NCI-H1930 (cell line): ENCODE data around the gene TPI1.
A peak's percentile ranks its signal among the peaks of the same experiment; 100 is the strongest.
"Not testable (repeated sequence)": the region's sequence is repeated elsewhere in the genome, so short reads cannot be mapped to it uniquely, and the experiment has no call there.

Source experiments
- DNase-seq, 2 experiments: peaks; one replicate each; lab custom pipeline; 2025; lab: John Stamatoyannopoulos, UW

TPI1 gene

DNA sequence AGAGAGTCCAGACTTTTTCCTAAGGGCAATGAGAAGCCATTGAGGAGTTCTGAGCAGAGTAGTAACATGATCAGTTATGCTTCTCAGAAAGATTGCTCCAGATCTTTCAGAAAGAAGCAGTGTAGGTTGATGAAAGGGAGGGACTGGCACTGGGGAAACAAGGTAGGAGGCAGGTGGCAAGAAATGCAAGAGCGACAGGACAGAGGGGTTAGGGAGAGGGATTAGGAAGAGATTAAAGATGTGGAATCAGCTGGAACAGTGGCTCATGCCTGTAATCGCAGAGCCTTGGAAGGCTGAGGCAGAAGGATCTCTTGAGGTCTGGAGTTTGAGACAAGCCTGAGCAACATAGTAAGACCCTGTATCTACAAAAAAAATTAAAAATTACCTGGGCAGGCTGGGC lies 19.7 kb upstream of the TPI1 start:
- DNase-seq: no peak

DNA sequence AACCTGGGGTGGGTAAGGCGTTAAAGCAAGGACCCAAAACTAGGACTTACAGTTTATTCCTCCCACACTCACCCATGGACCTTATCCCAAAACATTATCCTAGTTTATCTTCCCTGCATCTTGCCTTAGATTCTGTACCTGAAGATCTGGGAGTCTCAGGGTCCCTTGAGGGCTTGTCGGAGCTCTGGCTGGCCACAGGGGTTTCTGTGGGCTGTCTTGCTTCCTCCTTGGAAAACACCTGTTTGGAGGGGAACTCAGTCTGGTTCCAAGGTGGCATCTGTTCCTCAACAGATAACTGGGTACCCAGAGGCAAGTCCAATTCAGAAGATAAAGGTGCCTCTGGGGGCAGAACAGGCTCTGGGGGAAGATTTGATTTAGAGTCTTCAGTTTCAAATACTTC lies 17.9 kb upstream of the TPI1 start:
- DNase-seq: no peak

DNA sequence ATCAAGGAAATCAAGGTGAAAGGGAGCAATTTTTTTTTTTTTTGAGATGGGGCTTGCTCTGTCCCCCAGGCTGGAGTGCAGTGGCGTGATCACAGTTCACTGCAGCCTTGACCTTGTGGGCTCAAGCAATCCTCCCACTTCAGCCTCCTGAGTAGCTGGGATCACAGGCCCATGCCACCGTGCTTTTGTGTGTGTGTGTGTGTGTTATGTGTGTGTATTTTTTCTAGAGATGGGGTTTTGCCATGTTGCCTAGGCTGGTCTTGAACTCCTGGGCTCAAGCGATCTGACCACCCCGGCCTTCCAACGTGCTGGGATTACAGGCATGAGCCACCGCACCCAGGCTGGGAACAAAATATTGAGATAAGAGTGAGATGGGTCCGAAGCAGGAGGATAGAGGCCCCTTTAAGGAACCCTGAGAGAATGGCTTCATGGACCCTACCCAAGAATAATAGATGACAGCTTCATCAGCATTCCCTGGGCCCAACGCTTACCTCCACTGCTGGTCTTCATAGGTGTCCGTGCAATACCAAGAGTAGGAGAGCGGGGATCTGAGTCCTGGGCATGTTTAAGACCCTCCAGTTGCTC lies 17.3 kb upstream of the TPI1 start:
- no peak for DNase-seq

DNA sequence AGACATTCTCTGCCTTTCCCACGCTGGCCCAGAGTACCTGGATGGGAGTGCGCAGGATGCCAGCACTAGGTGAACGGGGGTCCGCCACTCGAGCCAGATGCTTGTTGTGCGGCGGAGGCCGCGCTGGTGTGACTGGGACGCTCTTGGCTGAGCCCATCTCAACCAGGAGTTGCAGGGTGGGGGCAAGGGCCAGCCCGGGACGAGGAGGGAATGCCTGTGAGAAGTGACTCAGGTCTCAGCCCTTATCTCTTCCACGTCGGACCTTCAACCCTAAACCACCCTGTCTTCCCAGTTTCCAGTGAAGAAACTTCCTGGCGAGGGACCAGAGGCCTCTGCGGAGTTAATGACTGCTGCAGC lies 16.6 kb upstream of the TPI1 start:
- DNase-seq: no peak

DNA sequence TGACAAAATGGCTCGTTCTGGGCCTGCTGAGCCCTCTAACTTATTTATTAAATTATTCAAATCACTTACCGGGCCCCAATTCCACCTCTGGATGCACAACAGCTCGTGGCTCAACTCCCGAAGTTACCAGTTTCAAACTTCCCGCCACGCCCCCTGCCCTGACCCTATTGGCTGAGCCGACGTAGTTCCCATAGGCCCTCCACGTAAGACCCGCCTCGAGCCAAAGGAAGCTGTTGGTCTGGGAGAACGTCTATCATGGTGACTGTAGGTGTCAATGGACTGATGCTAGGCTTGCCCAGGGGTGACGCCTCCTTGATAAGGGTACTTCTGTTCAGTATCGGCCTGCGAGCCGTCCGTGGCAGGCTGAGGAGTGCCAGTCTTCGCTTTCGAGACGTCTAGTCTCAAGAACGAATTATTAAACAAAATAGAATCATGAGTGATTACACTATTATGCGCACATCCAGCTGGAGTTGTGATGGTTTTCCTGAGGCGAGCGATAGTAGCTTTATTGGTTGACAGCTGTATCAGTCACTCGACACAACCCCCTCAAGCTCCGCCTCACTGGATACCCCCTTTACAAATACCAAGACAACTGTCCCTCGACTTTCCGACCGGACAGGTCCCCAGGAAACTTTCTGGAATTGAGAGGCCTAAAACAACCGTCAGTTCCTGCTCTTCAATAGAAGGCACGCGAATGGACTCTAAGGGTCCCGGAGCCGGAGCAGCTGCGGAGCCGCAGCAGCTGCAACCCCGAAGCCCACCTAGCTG lies 16.0 kb upstream of the TPI1 start, which contains the start of gene CDCA3:
TSS of gene CDCA3 (minus strand) at position 134 of the 768 bp plus-strand sequence. CDS start 334 bp downstream, outside the sequence.
- peak; percentile 97 to 98 for DNase-seq

DNA sequence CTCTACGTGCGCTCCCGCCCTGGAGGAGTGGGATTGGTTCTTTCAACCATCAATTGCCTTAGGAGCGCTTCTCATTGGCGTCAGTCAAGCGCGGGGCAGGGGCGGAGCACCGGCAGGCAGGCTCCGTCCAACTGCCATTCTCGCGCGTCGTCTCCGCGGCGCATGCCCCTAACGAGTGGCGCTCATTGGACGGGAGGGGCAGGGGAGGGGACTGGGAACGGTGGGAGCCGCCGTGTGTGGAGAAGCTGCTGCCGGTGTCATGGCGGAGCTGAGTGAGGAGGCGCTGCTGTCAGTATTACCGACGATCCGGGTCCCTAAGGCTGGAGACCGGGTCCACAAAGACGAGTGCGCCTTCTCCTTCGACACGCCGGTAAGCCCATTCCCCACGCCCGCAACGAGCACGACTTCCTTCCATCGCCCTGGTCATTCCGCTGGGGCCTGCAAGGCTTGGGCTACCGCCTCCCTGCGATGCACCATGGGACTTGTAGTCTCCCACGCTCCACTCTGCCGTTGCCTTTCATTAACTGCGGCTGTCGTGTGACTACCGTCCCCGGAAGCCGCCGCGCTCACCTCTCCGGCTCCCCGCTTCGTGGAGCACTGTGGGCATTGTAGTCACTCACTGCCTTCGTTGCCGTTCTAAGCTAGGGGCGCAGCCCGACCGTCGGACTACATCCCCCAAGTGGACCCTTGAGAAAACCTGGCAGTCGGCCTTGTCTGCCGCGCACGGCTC lies 15.2 kb upstream of the TPI1 start, which contains the start of gene USP5:
TSS of gene USP5 (plus strand) at position 230 of the 730 bp plus-strand sequence. CDS start at position 260, 30 bp downstream.
- DNase-seq: peak; percentile 100

DNA sequence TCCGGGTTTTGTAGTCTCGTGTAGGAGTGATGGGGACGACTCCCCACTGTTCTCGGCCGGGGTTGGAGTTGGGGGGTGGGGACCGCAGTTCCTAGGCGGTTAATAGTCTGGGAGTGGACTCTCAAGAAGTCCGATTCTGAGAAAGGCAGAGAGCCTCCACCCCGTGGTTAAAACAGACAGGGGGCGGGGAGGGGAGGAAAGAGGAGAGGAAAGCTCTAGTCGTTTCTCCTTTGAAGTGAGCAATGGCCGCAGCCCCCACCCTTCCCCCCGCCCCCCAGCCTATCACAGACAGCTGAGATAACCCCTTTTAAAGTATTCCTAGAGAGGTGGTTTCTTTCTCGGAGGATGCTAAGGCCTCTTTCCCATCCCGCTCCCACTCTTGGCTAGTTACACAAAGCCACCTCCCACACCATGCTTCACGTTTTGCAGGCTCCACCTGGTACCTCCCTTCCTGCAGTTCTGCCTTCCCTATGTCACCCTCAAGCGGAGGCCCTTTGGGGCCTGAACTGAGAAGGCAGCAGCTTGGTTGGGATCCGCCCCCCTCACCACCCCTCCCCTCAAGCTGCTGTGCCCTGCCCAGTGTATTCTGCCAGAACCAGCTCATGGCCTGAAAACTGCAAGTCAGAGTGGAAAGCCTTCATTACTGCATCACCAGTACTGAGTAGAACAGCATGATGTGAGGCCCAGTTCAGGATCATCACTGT lies 14.5 kb upstream of the TPI1 start:
- DNase-seq: no peak

DNA sequence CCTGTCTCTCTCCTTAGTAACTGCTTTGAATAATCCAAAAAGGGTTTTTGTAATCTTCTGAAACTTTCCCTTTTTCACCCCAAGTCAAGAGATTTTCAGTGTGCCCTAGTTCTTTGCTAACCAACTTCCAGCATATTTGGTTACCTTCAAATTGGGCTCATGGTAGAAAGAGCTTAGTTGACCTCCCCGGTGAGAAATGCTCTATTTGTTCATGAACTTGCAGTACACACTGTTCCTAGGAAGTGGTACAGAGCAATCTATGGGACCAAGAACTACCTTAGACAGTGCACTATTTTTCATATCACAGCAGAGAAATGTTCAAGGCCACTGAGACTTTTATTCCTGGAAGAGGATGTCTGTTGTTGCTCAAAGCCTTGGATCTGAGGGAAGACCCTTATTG lies 13.7 kb upstream of the TPI1 start:
- DNase-seq: no peak

DNA sequence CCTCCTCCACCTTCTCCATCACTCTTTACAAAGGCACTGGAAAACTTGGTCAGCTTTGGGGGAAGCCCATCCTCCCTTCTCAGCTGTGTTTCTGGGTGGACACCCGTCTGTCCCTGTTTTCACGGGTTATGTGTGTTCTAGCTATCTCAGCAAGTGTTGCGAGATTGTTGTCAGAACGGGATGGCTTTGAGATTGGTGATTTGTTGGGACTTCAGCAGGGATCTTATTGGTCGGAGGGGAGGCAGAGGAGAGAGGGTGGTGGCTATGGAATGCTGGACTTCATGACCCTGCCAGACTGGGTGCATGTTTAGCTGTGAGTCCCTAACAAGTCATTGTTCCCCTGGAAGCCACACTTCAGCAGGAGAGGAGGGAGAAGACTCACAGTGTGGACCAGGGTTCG lies 13.3 kb upstream of the TPI1 start:
- no peak for DNase-seq

DNA sequence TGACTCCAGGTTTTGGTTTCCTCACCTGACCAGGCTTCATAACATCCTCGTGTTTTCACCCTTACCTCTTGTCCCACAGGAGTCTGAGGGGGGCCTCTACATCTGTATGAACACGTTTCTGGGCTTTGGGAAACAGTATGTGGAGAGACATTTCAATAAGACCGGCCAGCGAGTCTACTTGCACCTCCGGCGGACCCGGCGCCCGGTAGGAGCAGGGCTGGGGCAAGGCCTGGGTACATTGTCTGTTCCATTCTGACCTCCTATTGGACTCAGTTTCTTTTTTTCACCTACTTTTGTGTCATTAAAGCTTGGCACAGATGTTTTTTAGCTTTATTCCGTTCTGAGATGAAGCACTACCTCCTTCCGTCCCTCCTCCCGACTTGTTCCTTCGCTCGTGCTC lies 12.0 kb upstream of the TPI1 start:
- DNase-seq: no peak

DNA sequence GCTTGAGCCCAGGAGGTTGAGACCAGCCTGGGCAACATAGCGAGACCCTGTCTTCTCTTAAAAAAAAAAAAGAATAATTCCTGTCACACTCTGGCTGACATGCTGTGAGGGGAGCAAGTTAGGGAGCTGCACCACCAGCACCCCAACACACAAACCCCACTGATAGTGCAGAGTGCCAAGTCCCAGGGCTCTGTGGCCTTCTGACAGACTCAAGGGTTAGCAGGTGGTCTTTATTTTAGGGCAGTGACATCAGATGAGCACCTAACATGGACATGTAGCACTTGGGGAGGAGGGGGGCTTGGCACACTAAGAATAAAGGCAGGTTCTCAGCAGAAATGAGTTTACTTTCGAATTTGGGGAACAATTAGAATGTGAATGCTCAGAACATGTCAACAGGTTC lies 8.5 kb upstream of the TPI1 start:
- DNase-seq: no peak

DNA sequence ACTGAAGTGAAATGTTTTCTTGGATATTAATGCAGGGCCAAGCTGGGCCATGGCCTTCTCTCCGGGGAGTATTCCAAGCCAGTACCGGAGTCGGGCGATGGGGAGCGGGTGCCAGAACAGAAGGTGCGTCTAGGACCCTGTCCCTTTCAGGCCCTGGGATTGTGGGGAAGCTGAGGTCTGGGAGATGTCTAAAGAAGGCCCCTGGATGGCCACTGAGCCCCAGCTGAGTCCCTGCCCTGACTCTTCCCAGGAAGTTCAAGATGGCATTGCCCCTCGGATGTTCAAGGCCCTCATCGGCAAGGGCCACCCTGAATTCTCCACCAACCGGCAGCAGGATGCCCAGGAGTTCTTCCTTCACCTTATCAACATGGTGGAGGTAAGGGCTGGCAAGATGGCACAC lies 7.2 kb upstream of the TPI1 start:
- no peak for DNase-seq

DNA sequence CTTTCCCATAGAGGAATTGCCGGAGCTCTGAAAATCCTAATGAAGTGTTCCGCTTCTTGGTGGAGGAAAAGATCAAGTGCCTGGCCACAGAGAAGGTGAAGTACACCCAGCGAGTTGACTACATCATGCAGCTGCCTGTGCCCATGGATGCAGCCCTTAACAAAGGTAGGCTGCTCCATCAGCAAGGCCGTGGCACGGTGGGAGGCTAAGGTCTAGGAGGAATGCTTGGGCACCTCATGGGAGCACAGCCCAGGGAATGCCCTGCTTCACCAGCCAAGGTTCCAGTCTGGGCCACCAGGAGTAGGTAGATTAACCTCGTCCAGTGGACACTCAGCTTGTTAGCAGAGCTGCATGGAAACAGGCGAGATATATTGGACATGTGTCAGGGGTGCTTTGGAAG lies 6.4 kb upstream of the TPI1 start:
- no peak for DNase-seq

DNA sequence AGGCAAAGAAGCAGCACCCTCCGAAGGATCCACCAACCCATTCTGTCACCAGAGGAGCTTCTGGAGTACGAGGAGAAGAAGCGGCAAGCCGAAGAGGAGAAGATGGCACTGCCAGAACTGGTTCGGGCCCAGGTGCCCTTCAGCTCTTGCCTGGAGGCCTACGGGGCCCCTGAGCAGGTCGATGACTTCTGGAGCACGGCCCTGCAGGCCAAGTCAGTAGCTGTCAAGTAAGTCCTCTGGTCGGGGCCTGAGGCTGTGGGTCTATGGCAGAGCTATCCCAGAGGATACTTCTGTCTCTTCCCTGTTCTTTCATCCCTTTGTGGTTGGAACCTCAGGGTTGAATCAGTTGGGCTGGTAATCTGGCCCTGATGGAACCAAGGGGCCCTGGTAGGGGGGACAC lies 5.9 kb upstream of the TPI1 start:
- DNase-seq: no peak

DNA sequence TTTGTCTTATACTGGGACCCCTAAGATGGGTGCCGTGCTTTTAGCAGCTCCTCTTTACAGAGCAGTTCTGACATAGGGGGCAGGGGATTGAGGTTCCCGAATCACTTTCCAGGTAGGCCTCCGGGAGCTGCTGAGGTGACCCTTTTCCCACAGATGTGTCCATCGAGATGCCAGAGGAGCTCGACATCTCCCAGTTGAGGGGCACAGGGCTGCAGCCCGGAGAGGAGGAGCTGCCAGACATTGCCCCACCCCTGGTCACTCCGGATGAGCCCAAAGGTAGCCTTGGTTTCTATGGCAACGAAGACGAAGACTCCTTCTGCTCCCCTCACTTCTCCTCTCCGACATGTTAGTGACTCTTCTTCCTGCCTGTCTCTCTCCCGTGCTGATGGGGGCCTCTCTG lies 4.3 kb upstream of the TPI1 start:
- DNase-seq: no peak

DNA sequence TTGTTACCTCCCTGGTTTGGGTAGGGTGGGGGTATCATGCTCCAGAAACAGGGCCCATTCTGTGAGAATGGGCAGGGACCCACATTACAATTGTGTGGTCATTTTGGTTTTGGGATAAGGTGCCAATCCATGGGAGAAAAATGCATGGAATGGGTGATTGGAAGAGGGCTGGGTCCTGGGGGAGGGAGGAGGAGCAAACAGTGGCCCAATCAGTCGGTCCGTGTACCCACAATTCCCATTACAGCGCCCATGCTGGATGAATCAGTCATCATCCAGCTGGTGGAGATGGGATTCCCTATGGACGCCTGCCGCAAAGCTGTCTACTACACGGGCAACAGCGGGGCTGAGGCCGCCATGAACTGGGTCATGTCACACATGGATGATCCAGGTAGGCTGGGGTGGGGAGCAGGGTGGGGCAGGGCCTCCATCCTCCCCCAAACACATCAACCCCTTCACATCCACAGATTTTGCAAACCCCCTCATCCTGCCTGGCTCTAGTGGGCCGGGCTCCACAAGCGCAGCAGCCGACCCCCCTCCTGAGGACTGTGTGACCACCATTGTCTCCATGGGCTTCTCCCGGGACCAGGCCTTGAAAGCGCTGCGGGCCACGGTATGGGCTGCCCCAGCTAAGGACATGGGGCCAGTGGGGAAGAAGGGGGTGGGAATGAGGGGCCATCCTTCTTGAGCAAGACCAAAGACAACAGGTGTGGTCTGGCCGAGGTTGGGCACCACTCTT lies 3.6 kb upstream of the TPI1 start:
- no peak for DNase-seq

DNA sequence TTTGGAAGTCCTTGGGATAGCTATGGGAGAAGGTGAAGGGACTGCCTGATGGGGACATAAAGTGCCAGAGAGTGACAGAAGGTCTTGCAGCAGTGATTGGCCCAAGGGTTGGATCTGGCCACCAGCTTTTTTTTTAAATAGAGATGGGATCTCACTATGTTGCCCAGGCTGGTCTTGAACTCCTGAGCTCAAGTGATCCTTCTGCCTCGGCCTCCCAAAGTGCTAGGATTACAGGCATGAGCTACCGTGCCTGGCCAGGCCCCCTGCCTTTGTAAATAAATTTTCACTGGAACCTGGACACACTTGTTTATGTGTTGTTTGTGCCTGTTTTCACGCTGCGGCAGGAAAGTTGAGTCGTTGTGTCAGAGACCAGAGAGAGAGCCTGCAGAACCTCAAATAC lies 2.0 kb upstream of the TPI1 start:
- not testable (repeated sequence) for DNase-seq

DNA sequence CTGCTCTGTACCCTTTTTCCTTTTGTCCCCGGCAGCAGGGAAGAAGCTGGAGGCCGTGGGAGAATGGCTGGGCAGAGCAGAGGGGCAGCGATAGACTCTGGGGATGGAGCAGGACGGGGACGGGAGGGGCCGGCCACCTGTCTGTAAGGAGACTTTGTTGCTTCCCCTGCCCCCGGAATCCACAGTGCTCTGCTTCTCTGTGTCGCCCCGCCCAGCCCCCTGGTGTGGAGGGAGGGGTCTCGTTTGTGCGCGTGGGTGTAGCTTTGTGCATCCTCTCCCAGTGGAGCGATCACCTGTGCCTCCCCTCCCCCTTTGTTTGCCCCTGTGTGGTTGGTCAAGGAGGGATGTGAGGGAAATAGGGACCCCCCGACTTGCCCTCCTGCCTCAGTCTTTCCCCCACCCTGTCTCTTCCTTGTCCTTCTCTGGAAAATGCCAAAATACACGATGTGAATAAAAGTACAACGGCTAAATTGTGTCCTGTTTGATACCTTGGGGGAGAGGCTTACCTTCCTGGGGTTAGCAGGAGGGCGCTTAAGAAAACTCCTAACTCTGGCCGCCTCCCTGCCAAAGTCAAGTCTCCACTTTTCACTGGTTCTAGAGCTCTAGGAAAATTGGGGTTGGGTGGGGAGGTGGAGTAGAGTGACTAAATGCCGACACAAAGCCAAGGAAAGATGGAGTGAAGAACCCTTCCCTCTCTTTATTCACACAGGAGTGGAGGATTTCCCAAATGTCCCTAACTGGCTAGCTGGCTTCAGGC lies 990 bp upstream of the TPI1 start:
- DNase-seq: no peak

DNA sequence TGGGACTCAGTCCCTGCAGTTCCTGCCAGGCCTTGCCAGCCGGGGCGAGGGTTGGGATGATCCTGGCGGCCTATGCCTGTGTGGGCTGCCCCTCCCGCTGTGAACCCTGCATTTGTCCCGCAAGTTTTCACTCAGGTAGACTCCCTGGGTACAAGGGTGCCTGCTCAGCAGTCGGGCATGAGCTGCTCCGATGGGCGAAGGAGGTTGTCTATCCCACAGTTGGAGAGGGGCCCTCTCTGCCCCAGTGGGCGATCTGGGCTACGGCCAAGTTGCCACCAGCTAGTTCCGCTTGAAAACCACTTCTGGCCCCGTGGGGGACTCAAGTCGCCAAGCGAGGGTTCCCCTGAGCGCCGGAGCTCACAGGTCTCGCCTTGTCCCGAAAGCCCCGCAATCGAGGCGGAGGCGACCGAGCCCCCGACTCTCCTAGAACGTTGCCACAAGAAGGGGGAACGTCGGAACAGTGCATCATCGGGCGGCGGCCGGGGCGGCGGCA lies 365 bp upstream of the TPI1 start:
- DNase-seq: no peak

DNA sequence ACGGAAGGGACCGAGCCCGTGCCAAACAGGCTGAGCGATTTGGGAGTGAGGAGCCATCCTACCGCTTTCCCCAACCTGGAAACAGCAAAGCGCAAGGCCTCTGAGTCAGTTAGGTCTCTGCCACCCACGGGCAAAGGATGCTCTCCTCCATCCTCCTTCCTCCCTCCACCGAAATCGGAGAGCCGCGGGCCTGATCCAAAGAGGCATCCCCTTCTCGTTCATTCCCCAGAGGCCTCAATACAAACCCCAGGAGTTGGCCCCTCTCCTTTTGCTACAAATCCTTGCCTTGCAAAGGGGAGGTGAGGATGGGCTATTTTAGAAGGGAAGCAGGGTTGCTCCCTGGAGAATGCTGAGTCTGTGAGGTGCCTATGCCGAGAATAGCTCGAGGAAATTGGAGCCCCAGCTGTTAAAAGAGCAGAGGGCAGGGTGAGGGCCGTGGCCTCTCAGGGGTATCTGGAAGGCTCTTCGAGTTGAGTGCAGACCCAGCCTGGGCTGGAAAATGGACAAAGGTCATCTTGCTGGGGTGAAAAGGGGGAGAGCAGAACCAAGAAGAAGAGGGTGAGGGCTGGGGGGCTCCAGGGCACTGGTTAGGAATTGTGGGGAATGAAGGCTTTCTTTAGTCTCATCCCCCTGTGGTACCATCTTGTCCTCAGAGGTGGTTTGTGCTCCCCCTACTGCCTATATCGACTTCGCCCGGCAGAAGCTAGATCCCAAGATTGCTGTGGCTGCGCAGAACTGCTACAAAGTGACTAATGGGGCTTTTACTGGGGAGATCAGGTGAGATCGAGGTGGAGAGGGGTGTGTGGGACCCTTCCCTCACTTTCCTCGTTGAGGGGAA lies 1.1 kb downstream of the TPI1 start:
- no peak for DNase-seq
